G401 (cell line): ENCODE results near the gene FBXL14. TPM values are rescaled to one million over a fixed set of nuclear protein-coding genes. Genes with fewer than 3 reads are reported as not detected.

Experiments used
- DNase-seq: peaks from one replicate; pipeline ENCODE4 v3.0.0-alpha.2; 2015; ENCODE audit warnings: low spot score
- in situ Hi-C: cut with HindIII; loops from 2 replicates; pipeline ENCODE4 v1.10.0; 2016; ENCODE audit warnings: low sequenced_read_pairs, mixed read lengths
- total RNA-seq: library from RNA; depleted of rRNA; stranded (reverse); fragments of >200 nt; shearing (Covaris generic); gene quantifications from 2 replicates; pipeline ENCODE4 v1.2.3, GENCODE V29; 2014; rRNA removed

The FBXL14 gene, protein sequence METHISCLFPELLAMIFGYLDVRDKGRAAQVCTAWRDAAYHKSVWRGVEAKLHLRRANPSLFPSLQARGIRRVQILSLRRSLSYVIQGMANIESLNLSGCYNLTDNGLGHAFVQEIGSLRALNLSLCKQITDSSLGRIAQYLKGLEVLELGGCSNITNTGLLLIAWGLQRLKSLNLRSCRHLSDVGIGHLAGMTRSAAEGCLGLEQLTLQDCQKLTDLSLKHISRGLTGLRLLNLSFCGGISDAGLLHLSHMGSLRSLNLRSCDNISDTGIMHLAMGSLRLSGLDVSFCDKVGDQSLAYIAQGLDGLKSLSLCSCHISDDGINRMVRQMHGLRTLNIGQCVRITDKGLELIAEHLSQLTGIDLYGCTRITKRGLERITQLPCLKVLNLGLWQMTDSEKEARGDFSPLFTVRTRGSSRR
- total RNA-seq: 21.5 and 22.3 TPM in 2 replicates

DNA sequence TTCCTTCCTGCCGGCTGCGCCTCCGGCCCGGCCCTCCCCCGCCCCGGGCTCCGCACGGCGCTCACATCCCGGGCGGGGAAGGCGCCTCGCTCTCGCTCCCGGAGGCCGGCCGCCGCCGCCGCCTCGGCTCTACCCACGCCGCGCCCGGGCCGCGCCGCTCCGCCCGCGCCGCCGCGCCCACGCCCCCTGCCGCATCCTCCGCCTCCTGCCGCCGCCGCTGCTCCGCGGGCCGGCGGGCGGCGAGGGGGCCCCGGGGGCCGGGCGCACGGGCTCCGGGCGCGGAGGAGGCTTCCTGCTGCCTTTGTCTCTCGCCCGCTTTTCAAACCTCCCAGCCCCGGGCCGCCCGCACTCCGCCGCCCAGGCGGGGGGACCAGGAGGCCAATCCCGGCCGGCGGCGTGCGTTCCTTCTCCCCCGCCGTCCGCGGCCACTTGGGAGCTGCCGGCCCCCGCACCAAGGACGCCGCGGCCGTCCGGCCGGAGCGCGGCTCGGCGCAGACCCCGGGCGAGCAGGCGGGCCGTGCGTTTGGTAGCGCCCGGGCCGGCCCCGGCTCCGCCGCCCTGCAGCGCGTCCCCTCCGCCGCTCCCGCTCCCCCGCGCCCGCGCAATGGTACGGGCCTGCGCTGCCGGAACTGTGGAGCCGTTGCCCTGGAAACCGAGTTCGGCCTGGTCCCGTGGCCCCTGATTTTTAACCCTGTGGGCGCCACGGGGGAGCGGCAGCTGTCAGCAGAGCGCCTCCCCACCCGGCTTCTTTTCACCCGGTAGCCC is at the start of gene FBXL14:
FBXL14 (minus strand) TSS at position 321 of the 765 bp plus-strand sequence. CDS start 515 bp downstream, outside the sequence.
- in situ Hi-C loops: no loop called here
- DNase-seq: peak; percentile 88

DNA sequence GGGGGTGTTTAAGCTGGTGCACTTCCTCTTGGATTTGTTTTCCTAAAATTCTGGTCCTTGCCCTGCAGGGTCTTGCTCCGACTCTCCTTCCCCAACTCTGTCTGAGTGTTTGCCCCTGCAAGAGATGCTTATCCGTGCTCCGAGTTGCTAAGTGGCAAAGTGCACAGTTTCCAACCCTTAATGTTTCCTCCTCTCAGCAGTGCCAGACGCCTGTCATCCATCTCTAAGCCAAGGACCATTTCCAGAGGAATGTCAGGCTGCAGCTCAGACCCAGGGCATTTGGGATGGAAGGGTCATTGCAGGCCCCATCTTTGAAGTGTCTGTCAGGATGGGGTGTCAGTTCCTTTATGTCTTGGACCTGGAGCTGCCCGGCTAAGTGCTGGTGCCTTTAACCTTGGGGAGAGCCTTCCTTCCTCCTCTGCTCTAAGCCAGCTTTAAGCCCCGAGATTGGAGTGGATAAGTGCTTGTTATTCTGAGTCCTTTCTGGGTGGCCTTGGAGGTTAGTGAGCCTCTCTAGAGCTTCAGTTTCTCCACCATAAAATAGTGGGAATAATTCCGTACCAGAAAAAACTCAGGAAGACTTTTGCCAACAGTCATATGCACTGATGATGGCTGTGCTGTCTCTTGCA is 49.6 kb upstream of the FBXL14 start:
- in situ Hi-C loops: loop anchor here (25.0 kb wide), 1 partner anchor 143 kb away; no protein-coding TSS in a partner anchor
- DNase-seq: peak; percentile 33

DNA sequence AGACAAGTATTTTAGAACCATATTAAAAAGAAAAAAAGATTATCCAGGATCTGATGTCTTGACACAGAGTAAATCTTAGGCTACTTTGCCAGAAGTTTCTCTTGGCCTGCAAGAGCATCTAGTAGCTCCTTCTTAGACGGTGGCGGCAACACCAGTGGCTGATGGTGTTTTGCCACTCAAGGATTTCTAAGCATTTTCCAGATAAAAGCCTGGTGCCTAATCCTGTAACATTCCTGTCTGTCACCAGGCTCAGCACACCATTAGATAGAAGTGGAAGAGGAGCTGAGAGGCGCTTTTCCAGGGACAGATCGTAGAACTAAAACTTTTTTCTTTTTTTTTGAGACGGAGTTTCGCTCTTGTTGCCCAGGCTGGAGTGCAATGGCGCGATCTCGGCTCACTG is 48.7 kb upstream of the FBXL14 start:
- in situ Hi-C loops: loop anchor here (25.0 kb wide), 1 partner anchor 144 kb away; no protein-coding TSS in a partner anchor
- no peak for DNase-seq

GRCh38 chr12:1642513-1642912 is 48.1 kb upstream of the FBXL14 start:
- in situ Hi-C loops: loop anchor here (25.0 kb wide), 1 partner anchor 145 kb away; no protein-coding TSS in a partner anchor
- DNase-seq: no peak

- no peak for DNase-seq
- in situ Hi-C loops: loop anchor here (25.0 kb wide), 1 partner anchor 147 kb away; no protein-coding TSS in a partner anchor
Measured at GRCh38 chr12:1640328-1641234, 46.2 kb upstream of the FBXL14 start.

- no peak for DNase-seq
- in situ Hi-C loops: loop anchor here (25.0 kb wide), 1 partner anchor 148 kb away; no protein-coding TSS in a partner anchor
Measured at GRCh38 chr12:1639538-1639937, 45.2 kb upstream of the FBXL14 start.

DNA sequence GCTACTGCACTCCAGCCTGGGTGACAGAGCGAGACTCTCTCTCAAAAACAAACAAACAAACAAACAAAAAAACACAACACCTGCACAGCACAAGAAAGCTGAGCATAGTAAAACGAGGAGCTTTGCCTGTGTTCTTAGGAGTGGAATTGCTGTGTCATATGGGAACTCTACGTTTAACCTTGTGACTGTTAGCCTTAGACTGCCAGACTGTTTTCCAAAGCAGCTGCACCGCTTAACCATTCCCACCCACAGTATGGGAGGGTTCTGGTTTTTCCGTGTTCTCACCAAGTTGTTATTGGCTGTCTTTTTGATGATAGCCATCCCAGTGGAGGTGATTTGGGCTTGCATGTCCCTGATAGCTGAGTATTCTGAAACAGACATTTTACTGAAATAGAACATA is 43.8 kb upstream of the FBXL14 start:
- DNase-seq: no peak
- in situ Hi-C loops: loop anchor here (25.0 kb wide), 1 partner anchor 149 kb away; no protein-coding TSS in a partner anchor

- DNase-seq: no peak
Measured at GRCh38 chr12:1635301-1636095, 41.1 kb upstream of the FBXL14 start.

GRCh38 chr12:1634590-1635191 is 40.3 kb upstream of the FBXL14 start:
- in situ Hi-C loops: loop anchor here (25.0 kb wide), 1 partner anchor 153 kb away; no protein-coding TSS in a partner anchor
- peak; percentile 87 for DNase-seq

More at GRCh38 chr12:1635301-1636095, 41.1 kb upstream of the FBXL14 start:
- in situ Hi-C loops: loop anchor here (25.0 kb wide), 1 partner anchor 152 kb away; no protein-coding TSS in a partner anchor

GRCh38 chr12:1634149-1634548 is 39.8 kb upstream of the FBXL14 start:
- in situ Hi-C loops: loop anchor here (25.0 kb wide), 1 partner anchor 153 kb away; no protein-coding TSS in a partner anchor
- DNase-seq: no peak

GRCh38 chr12:1633459-1633858 is 39.1 kb upstream of the FBXL14 start:
- DNase-seq: no peak
- in situ Hi-C loops: loop anchor here (25.0 kb wide), 1 partner anchor 154 kb away; no protein-coding TSS in a partner anchor

DNA sequence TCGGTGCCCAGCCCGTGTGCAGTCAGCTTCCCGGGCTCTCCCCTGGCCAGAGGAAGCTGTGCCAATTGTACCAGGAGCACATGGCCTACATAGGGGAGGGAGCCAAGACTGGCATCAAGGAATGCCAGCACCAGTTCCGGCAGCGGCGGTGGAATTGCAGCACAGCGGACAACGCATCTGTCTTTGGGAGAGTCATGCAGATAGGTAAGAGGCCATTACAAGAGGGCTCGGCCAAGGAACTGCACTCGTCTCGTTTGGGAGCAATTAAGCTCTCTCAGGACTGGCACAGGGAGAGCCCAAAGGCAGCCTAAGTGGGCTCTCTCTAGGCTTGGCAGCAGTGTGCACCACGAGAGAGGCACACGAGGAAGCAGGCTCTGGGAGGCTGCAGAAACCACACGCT is 38.3 kb upstream of the FBXL14 start:
- peak; percentile 87 for DNase-seq
- in situ Hi-C loops: loop anchor here (25.0 kb wide), 1 partner anchor 155 kb away; no protein-coding TSS in a partner anchor

- DNase-seq: no peak
- in situ Hi-C loops: loop anchor here (25.0 kb wide), 1 partner anchor 156 kb away; no protein-coding TSS in a partner anchor
Measured at GRCh38 chr12:1630827-1631591, 36.6 kb upstream of the FBXL14 start.

- peak; percentile 37 for DNase-seq
- in situ Hi-C loops: loop anchor here (25.0 kb wide), 1 partner anchor 157 kb away; no protein-coding TSS in a partner anchor
Measured at GRCh38 chr12:1630133-1630826, 35.9 kb upstream of the FBXL14 start.

- DNase-seq: no peak
- in situ Hi-C loops: loop anchor here (25.0 kb wide), 1 partner anchor 158 kb away; no protein-coding TSS in a partner anchor
Measured at GRCh38 chr12:1629338-1630132, 35.2 kb upstream of the FBXL14 start.
